NOMO-1 treated with DMSO at 0.1 percent for 48 hours (cell line): ENCODE results near the gene CDH24.
A peak's percentile ranks its signal among the peaks of the same experiment; 100 is the strongest.

Experiments used
- DNase-seq: peaks from one replicate; lab custom pipeline; 2025; ENCODE audit not compliant: unreplicated experiment; lab: John Stamatoyannopoulos, UW

Gene CDH24

GRCh38 chr14:23044840-23045239 lies 12.5 kb downstream of the CDH24 start:
- no peak for DNase-seq

- no peak for DNase-seq
These were observed 13.6 kb downstream of the CDH24 start for GRCh38 chr14:23043754-23044153.

DNA sequence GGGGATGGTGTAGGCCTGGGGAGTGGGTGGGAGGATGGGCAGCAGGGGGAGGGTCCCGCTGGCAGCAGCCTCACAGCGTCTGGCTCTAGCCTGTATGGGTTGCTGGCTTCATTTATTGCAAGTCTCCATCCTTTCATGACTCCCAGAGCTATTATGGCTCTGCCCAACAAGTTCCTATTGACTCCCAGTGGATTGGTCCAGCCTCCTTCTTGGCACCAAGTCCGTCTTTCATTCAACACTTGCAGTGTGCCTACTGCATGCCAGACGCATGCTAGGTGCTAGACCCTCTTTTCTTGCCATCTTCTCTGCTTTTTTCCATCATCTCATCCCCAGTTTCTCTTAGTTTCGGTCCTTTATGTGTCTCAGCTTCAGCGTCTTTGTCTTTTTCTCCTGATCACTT lies 14.2 kb downstream of the CDH24 start:
- no peak for DNase-seq

DNA sequence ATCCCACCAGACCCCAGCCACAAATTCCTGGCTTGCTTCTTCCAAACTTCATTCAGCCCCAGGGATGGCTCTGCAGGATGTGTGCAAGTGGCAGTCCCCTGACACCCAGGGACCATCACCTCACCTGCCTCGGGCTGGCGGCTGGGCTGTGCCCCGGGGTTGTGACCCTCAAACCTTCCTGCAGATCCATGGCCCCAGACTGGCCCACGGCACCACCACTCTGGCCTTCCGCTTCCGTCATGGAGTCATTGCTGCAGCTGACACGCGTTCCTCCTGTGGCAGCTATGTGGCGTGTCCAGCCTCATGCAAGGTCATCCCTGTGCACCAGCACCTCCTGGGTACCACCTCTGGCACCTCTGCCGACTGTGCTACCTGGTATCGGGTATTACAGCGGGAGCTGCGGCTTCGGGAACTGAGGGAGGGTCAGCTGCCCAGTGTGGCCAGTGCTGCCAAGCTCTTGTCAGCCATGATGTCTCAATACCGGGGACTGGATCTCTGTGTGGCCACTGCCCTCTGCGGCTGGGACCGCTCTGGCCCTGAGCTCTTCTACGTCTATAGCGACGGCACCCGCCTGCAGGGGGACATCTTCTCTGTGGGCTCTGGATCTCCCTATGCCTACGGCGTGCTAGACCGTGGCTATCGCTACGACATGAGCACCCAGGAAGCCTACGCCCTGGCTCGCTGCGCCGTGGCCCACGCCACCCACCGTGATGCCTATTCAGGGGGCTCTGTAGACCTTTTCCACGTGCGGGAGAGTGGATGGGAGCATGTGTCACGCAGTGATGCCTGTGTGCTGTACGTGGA lies 15.0 kb downstream of the CDH24 start, which contains the start of gene PSMB11:
Gene PSMB11 (plus strand): TSS at position 51 of the 804 bp plus-strand sequence. CDS start 14 bp downstream, at position 65.
- no peak for DNase-seq

DNA sequence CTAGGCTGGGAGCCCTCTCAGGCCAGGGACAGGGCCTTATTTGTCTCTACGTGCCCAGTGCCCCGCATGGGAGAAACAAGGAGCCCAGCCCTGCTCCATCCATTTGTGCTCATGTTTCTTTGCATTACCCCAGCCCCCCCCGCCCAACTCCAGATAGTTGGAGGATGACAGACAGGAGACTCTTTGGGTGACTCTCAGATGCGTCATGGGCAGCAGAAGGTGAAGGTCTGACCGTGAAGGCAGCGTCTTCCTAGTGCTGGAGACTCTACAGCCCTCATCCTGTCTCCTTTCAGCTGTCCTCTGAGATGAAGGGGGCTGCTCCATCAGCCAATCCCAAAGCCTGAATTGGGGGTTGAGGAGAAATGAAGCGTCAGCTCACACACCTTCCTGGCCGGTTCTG lies 15.6 kb downstream of the CDH24 start:
- no peak for DNase-seq

GRCh38 chr14:23040100-23040499 lies 17.2 kb downstream of the CDH24 start:
- DNase-seq, result no peak

- no peak for DNase-seq
These were observed 21.8 kb downstream of the CDH24 start for GRCh38 chr14:23035303-23036144.

- DNase-seq, result no peak
These were observed 22.6 kb downstream of the CDH24 start, which contains the start of gene PSMB5 for GRCh38 chr14:23034498-23035302. Gene PSMB5 (minus strand): TSS chr14:23034900. CDS start chr14:23034881, 19 bp downstream.

GRCh38 chr14:23033801-23034497 lies 23.4 kb downstream of the CDH24 start:
- no peak for DNase-seq

GRCh38 chr14:23033251-23033727 lies 24.0 kb downstream of the CDH24 start:
- no peak for DNase-seq

- DNase-seq, result no peak
These were observed 26.4 kb downstream of the CDH24 start for GRCh38 chr14:23030936-23031335.

DNA sequence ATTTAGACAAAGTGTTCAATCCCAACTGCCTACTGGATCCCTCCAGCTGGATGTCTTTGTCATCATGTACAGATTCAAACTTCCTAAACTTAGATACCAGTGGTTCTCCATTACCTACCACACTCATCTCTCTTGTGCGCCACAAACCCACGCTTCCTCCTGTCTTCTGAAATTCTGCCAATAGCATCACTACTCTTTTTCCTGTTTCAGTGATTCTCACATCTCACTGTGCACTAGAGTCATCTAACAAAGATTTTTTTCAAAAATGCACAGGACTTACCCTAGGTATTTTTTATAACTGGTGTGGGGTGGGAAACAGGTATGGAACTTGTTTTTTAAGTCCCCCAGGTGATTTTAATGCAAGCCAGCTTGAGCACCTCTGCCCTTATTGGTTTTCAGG lies 28.5 kb downstream of the CDH24 start:
- no peak for DNase-seq

DNA sequence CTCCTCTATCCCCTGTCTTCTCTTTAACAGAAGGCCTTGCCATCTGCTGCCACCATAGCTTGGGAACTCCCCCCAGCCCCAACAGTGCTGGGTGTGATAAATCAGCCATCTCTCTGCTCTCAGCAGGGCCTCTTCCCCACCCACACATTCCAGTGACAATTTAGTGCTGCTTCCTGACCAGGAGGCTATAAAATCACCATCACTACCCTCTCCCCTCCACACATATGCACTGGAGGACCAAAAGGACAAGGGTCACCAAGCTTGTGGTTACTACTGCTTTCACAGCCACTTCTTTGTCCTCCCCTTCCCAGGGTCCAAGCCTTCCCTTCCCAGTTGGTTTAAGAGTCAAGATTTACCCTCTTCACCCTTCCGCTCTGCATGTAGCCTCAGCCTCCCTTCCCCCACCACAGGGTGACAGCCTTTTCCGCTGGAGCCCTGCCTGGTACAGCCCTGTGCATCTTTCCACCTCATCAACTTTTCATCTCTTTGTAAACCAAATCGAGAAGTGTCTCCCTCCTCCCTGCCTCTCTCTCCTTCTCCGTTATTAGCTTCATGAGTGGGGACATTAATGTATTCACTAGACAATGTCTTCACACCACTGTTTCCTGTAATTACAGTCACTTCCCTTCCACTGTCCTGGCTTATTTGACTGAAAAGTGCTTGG lies 32.0 kb downstream of the CDH24 start:
- DNase-seq, result peak; percentile 38

DNA sequence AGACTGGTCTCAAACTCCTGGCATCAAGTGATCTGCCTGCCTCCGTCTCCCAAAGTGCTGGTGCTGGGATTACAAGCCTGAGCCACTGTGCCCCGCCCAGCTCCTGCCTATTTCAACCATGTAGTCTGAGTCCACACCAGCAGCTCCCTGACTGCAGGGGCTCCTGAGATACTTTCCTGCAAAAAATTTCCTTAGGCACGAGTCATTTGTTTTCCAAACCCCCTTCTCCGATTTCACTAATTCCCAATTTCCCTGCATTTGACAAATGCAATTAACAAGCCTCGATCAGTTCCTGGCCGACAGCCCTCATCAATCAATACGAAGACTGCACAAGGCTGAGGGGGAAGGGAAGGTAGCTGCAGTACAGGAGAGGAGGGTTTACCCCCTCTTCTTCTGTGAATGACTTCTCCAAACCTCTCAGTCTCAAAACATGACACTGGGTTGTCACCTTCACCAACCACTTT lies 32.7 kb downstream of the CDH24 start:
- no peak for DNase-seq

GRCh38 chr14:23023795-23024152 lies 33.5 kb downstream of the CDH24 start:
- no peak for DNase-seq

GRCh38 chr14:23023022-23023794 lies 34.1 kb downstream of the CDH24 start:
- no peak for DNase-seq

- no peak for DNase-seq
These were observed 35.4 kb downstream of the CDH24 start for GRCh38 chr14:23021889-23022442.

DNA sequence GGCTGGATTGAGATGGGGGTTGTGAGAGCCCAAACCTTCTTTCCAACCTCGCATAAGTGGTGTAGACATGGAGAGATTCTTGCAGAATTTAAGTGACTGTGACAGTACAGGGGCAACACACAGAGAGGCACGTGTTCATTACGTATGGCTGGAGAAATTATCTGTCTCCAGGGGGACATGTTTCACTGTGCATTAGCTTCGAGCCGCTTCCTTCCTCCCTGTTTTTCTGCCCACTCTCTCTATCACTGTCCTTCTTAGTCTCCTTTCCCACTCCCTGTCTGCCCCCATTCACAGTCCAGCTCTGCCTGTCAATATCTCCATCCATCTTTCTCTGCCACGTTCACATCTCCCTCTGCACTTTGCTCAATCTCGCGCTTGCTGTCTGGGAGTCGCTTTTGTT lies 35.9 kb downstream of the CDH24 start:
- DNase-seq, result no peak
